ENCODE measurements around the gene FBXO24. TPM values are rescaled to one million over a fixed set of nuclear protein-coding genes. Genes with fewer than 3 reads are reported as not detected.
"Not testable (repeated sequence)": the region's sequence is repeated elsewhere in the genome, so short reads cannot be mapped to it uniquely, and the experiment has no call there.

Gene FBXO24
- polyA plus RNA-seq, 3 donors, result 0.16 to 0.52 (median 0.45) TPM

GRCh38 chr7:100553032-100553431, 33.1 kb upstream of the FBXO24 start:
- H3K27ac ChIP-seq (ENCODE audit: low read depth, low read length), result no peak overlapping the region
- 94 to 97% (median 96%) methylated on average over 3 of the region's 3 CpGs for WGBS, 3 donors

GRCh38 chr7:100555701-100556100, 30.4 kb upstream of the FBXO24 start:
- WGBS, 3 donors, result 77 to 90% (median 80%) methylated on average over 5 of the region's 5 CpGs
- H3K27ac ChIP-seq (ENCODE audit: low read depth, low read length), result no peak overlapping the region

GRCh38 chr7:100556541-100556940, 29.6 kb upstream of the FBXO24 start:
- H3K27ac ChIP-seq (ENCODE audit: low read depth, low read length), result no peak overlapping the region
- 44 to 79% (median 50%) methylated on average over 4 of the region's 4 CpGs for WGBS, 3 donors

GRCh38 chr7:100559127-100559526, 27.0 kb upstream of the FBXO24 start:
- 59 to 70% (median 70%) methylated on average over 4 of the region's 4 CpGs for WGBS, 3 donors
- H3K27ac ChIP-seq (ENCODE audit: low read depth, low read length), result no peak overlapping the region

- H3K27ac ChIP-seq (ENCODE audit: low read depth, low read length), result no peak overlapping the region
- WGBS, 3 donors, result 87 to 92% (median 88%) methylated on average over 12 of the region's 12 CpGs
These were observed 24.5 kb upstream of the FBXO24 start for GRCh38 chr7:100561491-100562194.

GRCh38 chr7:100562195-100563099, 23.7 kb upstream of the FBXO24 start:
- 90 to 93% (median 91%) methylated on average over 25 to 26 of the region's 26 CpGs for WGBS, 3 donors
- H3K27ac ChIP-seq (ENCODE audit: low read depth, low read length), result no peak overlapping the region

GRCh38 chr7:100563100-100563564, 23.0 kb upstream of the FBXO24 start:
- H3K27ac ChIP-seq (ENCODE audit: low read depth, low read length), result no peak overlapping the region
- 93 to 98% (median 94%) methylated on average over 8 of the region's 8 CpGs for WGBS, 3 donors

GRCh38 chr7:100563809-100564400, 22.2 kb upstream of the FBXO24 start:
- 33 to 42% (median 33%) methylated on average over 12 of the region's 12 CpGs for WGBS, 3 donors
- no peak overlapping the region for H3K27ac ChIP-seq (ENCODE audit: low read depth, low read length)

- WGBS, 3 donors, result 87 to 92% (median 91%) methylated on average over 6 of the region's 6 CpGs
- H3K27ac ChIP-seq (ENCODE audit: low read depth, low read length), result not testable (repeated sequence)
These were observed 21.7 kb upstream of the FBXO24 start for GRCh38 chr7:100564405-100564804.

- 92 to 93% (median 93%) methylated on average over 11 of the region's 11 CpGs for WGBS, 3 donors
- no peak overlapping the region for H3K27ac ChIP-seq (ENCODE audit: low read depth, low read length)
These were observed 21.0 kb upstream of the FBXO24 start for GRCh38 chr7:100565133-100565571.

GRCh38 chr7:100566018-100566531, 20.1 kb upstream of the FBXO24 start:
- H3K27ac ChIP-seq (ENCODE audit: low read depth, low read length), result no peak overlapping the region
- WGBS, 3 donors, result 83 to 91% (median 83%) methylated on average over 6 of the region's 6 CpGs

- no peak overlapping the region for H3K27ac ChIP-seq (ENCODE audit: low read depth, low read length)
- WGBS, 3 donors, result 68 to 75% (median 70%) methylated on average over 12 of the region's 12 CpGs
These were observed 18.9 kb upstream of the FBXO24 start for GRCh38 chr7:100567031-100567730.

- 22 to 34% (median 23%) methylated on average over 3 of the region's 3 CpGs for WGBS, 3 donors
- H3K27ac ChIP-seq (ENCODE audit: low read depth, low read length), result no peak overlapping the region
These were observed 18.4 kb upstream of the FBXO24 start for GRCh38 chr7:100567751-100568175.

- H3K27ac ChIP-seq (ENCODE audit: low read depth, low read length), result no peak overlapping the region
- WGBS, 3 donors, result 54 to 79% (median 69%) methylated on average over 9 to 11 of the region's 11 CpGs
These were observed 17.8 kb upstream of the FBXO24 start for GRCh38 chr7:100568176-100568895.

- 24 to 32% (median 25%) methylated on average over 36 of the region's 36 CpGs for WGBS, 3 donors
These were observed 17.0 kb upstream of the FBXO24 start for GRCh38 chr7:100568896-100569844.

GRCh38 chr7:100570954-100571828, 14.9 kb upstream of the FBXO24 start:
- WGBS, 3 donors, result 74 to 80% (median 79%) methylated on average over 26 of the region's 26 CpGs
- no peak overlapping the region for H3K27ac ChIP-seq (ENCODE audit: low read depth, low read length)

More at GRCh38 chr7:100568896-100569844, 17.0 kb upstream of the FBXO24 start:
- H3K27ac ChIP-seq (ENCODE audit: low read depth, low read length), result no peak overlapping the region
